ENCODE measurements around the gene NDUFC2. TPM values are rescaled to one million over a fixed set of nuclear protein-coding genes. Genes with fewer than 3 reads are reported as not detected.

NDUFC2 gene
- total and polyA plus RNA-seq, 3 donors from 2014 or later, result 94.7 to 210 (median 105) TPM

DNA sequence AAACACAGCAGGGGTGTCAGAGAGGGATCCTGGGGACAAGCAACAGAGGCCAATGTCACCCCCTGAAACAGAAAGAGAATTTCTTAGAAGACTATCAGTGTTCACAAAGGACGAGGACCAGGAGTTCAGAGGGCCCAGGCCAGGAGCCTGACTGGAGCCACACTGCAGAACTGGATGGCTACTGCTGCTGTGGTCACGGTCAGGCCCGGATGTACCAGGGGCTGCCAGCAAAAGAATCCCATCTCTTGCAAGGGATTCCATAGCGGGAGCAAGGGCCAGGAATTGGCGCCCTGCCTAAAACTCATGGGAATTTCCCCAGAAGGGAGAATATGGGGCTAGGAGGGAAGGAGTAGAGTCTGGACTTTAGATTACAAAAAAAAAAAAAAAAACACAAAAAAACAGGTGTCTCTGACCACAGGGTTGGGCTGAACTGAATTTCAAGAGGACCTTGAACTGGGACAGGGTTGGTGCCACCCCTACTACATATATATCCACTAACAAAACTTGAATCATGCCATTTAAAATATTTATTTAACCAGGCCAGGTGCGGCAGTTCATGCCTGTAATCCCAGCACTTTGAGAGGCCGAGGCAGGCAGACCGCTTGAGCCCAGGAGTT is 40.9 kb downstream of the NDUFC2 start:
- Histone ChIP-seq H3K9me3 (no peaks in the 10 kb centered on the region), H3K4me3 (no peak overlapping the region), H3K27me3 (no peaks in the 10 kb centered on the region), H3K36me3 (ENCODE audit: low read depth, missing control alignments) (no peaks in the 10 kb centered on the region), H3K4me1 (peaks cover 7% of the 10 kb centered on the region), H3K27ac (no peak overlapping the region)
- no peak for TF ChIP-seq POLR2A (IDR thresholded peaks at IDR 0.05)
- TF ChIP-seq, protein P1, sequence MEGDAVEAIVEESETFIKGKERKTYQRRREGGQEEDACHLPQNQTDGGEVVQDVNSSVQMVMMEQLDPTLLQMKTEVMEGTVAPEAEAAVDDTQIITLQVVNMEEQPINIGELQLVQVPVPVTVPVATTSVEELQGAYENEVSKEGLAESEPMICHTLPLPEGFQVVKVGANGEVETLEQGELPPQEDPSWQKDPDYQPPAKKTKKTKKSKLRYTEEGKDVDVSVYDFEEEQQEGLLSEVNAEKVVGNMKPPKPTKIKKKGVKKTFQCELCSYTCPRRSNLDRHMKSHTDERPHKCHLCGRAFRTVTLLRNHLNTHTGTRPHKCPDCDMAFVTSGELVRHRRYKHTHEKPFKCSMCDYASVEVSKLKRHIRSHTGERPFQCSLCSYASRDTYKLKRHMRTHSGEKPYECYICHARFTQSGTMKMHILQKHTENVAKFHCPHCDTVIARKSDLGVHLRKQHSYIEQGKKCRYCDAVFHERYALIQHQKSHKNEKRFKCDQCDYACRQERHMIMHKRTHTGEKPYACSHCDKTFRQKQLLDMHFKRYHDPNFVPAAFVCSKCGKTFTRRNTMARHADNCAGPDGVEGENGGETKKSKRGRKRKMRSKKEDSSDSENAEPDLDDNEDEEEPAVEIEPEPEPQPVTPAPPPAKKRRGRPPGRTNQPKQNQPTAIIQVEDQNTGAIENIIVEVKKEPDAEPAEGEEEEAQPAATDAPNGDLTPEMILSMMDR (IDR thresholded peaks at IDR 0.05), result no peak
- no peak for DNase-seq
- 87 to 89% methylated on average over 7 to 8 of the region's 8 CpGs for WGBS, 2 donors
- intact Hi-C loops (cut with DNase I; ENCODE audit: low total_unique reads), result no loop called here

DNA sequence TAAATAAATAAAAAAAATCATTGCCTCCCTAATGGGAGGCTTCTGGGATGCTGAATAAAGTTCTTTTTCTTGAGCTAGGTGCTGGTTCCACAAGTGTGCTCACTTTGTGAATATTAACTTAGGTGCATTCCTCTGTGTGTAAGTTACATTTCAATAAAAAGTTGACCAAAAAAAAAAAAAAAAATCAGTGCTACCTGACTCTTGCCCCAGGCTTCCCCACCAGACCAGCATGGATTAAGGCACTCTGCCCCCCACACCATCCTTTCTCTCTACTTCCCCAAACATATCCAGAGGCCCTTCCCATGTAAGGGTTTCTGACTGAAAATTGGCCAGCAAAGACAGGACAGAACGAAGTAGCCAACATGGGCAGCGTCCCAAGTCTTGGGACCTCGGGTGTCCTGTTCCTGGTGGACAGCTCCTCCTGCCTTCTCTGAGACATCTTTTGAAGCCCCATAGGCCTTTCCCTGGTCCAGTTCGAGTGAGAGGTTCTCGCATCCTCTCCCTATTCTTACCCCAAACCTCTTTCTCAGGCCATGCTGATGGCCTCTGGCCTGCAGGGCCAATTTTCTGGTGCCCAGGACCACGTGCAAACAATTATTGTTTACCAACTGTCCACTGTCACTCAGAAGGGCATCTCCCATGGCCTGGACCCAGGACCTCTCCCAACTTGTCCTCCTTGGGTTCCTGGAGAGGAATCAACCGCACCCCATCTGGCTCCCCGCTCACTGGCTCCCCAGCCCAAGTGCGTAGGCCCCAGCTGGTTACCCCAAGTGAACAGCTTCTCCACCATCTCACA is 41.6 kb downstream of the NDUFC2 start:
- Histone ChIP-seq H3K4me1 (peaks cover 7% of the 10 kb centered on the region), H3K27ac (no peak overlapping the region), H3K4me3 (no peak overlapping the region), H3K9me3 (no peaks in the 10 kb centered on the region), H3K36me3 (ENCODE audit: low read depth, missing control alignments) (no peaks in the 10 kb centered on the region), H3K27me3 (no peaks in the 10 kb centered on the region)
- WGBS, 2 donors, result 78 to 83% methylated on average over 9 of the region's 9 CpGs
- no peak for DNase-seq
- TF ChIP-seq POLR2A (IDR thresholded peaks at IDR 0.05), result no peak
- TF ChIP-seq, protein P1 (IDR thresholded peaks at IDR 0.05), result no peak
- intact Hi-C loops (cut with DNase I; ENCODE audit: low total_unique reads), result no loop called here

DNA sequence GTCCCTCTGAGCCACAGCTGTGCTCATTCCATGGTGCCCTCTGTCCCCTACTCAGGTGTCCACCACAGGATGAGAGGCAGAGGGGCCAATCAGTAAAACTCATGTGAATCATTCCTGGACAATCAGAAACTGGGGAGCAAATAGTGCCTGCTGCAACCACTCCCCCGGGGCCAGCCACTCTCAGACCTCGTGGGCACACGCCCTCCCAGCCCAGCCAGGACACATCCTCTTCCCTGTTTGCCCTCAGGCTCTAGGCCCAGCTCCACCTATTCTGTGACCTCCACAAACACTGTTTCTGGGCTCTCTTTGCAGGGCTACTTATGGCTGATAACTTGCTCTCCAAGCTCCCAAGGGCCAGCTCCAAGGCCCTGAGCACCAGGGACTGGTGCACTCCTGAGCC is 42.6 kb downstream of the NDUFC2 start:
- Histone ChIP-seq H3K36me3 (ENCODE audit: low read depth, missing control alignments) (no peaks in the 10 kb centered on the region), H3K27ac (no peak overlapping the region), H3K4me3 (no peak overlapping the region), H3K4me1 (peaks cover 7% of the 10 kb centered on the region), H3K9me3 (no peaks in the 10 kb centered on the region), H3K27me3 (no peaks in the 10 kb centered on the region)
- no peak for DNase-seq
- WGBS, 2 donors, result 37 to 56% methylated on average over 3 of the region's 3 CpGs
- intact Hi-C loops (cut with DNase I; ENCODE audit: low total_unique reads), result no loop called here
- no peak for TF ChIP-seq POLR2A (IDR thresholded peaks at IDR 0.05)
- TF ChIP-seq, protein P1 (IDR thresholded peaks at IDR 0.05), result no peak

DNA sequence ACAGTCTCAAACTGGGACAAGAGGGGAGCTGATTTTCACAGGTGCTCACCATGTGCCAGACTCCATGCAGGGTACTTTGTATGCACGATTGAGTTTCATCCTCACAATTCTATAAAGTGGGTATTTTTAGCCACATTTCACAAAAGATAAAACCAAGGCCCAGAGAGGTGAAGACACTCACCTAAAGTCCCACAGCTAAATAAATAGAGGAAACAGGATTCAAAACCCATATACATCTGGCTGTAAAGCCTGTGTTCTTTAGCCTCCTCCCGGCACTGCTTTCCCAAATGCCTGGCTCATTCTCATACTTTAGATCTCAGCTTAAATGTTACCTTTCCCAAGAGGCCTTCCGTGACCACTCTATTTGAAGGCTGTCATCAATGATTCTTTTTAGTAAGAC is 43.3 kb downstream of the NDUFC2 start:
- TF ChIP-seq, protein P1 (IDR thresholded peaks at IDR 0.05), result no peak
- 85 to 92% methylated on average over 3 of the region's 3 CpGs for WGBS, 2 donors
- Histone ChIP-seq H3K27ac (no peak overlapping the region), H3K36me3 (ENCODE audit: low read depth, missing control alignments) (no peaks in the 10 kb centered on the region), H3K4me3 (no peak overlapping the region), H3K27me3 (no peaks in the 10 kb centered on the region), H3K4me1 (peaks cover 7% of the 10 kb centered on the region), H3K9me3 (no peaks in the 10 kb centered on the region)
- no peak for DNase-seq
- intact Hi-C loops (cut with DNase I; ENCODE audit: low total_unique reads), result no loop called here

Data from testis (tissue), 3 donors.